ENCODE data around the gene IL15.

- TF ChIP-seq POLR2A (IDR thresholded peaks at IDR 0.05): no peak
- TF ChIP-seq, protein P1, sequence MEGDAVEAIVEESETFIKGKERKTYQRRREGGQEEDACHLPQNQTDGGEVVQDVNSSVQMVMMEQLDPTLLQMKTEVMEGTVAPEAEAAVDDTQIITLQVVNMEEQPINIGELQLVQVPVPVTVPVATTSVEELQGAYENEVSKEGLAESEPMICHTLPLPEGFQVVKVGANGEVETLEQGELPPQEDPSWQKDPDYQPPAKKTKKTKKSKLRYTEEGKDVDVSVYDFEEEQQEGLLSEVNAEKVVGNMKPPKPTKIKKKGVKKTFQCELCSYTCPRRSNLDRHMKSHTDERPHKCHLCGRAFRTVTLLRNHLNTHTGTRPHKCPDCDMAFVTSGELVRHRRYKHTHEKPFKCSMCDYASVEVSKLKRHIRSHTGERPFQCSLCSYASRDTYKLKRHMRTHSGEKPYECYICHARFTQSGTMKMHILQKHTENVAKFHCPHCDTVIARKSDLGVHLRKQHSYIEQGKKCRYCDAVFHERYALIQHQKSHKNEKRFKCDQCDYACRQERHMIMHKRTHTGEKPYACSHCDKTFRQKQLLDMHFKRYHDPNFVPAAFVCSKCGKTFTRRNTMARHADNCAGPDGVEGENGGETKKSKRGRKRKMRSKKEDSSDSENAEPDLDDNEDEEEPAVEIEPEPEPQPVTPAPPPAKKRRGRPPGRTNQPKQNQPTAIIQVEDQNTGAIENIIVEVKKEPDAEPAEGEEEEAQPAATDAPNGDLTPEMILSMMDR (IDR thresholded peaks at IDR 0.05): no peak
These were observed 70.1 kb downstream of the IL15 start for GRCh38 chr4:141706445-141706844.
